MM.1S (cell line): ENCODE measurements around the gene PSMC5.

Source experiments
- DNase-seq: peaks from one replicate; pipeline ENCODE4 v3.0.0-alpha.2; 2015
- H2AFZ ChIP-seq: fragments of 300-600 bp; sonication (generic); 2 replicates; pipeline ENCODE4 v1.6.0; 2016; ENCODE audit warnings: antibody characterized with exemption, low read length
- H3F3A ChIP-seq: fragments of 300-600 bp; sonication (generic); 2 replicates; pipeline ENCODE4 v1.6.1; 2016; ENCODE audit warnings: mild to moderate bottlenecking, antibody characterized with exemption, low read length, moderate library complexity, mixed read lengths; ENCODE audit not compliant: insufficient read depth
- H3K27ac ChIP-seq: fragments of 300-600 bp; sonication (generic); 2 replicates; pipeline ENCODE4 v1.5.1; 2016; ENCODE audit warnings: mild to moderate bottlenecking, low read length
- H3K27me3 ChIP-seq: fragments of 300-600 bp; sonication (generic); replicated peaks from 2 replicates; pipeline ENCODE4 v1.6.0; 2016; ENCODE audit warnings: low read length; ENCODE audit not compliant: insufficient read depth
- H3K36me3 ChIP-seq: fragments of 300-600 bp; sonication (generic); replicated peaks from 2 replicates; pipeline ENCODE4 v1.6.1; 2016; ENCODE audit warnings: mild to moderate bottlenecking, low read length, mixed read lengths; ENCODE audit not compliant: insufficient read depth
- H3K4me1 ChIP-seq: fragments of 300-600 bp; sonication (generic); 2 replicates; pipeline ENCODE4 v1.6.1; 2016; ENCODE audit warnings: low read length, mixed read lengths
- H3K4me2 ChIP-seq: fragments of 300-600 bp; sonication (generic); 2 replicates; pipeline ENCODE4 v1.6.0; 2016; ENCODE audit warnings: low read depth, low read length
- H3K4me3 ChIP-seq: fragments of 300-600 bp; sonication (generic); 2 replicates; pipeline ENCODE4 v1.5.1; 2016; ENCODE audit warnings: low read length, mixed read lengths
- H3K79me2 ChIP-seq: fragments of 300-600 bp; sonication (generic); 2 replicates; pipeline ENCODE4 v1.6.1; 2016; ENCODE audit warnings: mixed run types, low read length, mixed read lengths
- H3K9ac ChIP-seq: fragments of 300-600 bp; sonication (generic); 2 replicates; pipeline ENCODE4 v1.6.1; 2016; ENCODE audit warnings: low read length, mixed read lengths
- H3K9me2 ChIP-seq: fragments of 300-600 bp; sonication (generic); replicated peaks from 2 replicates; pipeline ENCODE4 v1.6.1; 2016; ENCODE audit warnings: mild to moderate bottlenecking, low read length, mixed read lengths; ENCODE audit not compliant: insufficient read depth
- H3K9me3 ChIP-seq: fragments of 300-600 bp; sonication (generic); replicated peaks from 2 replicates; pipeline ENCODE4 v1.6.1; 2016; ENCODE audit warnings: mild to moderate bottlenecking, low read length, mixed read lengths; ENCODE audit not compliant: insufficient read depth
- H4K20me1 ChIP-seq: fragments of 300-600 bp; sonication (generic); 2 replicates; pipeline ENCODE4 v1.6.1; 2016; ENCODE audit warnings: mild to moderate bottlenecking, low read length, moderate library complexity, mixed read lengths; ENCODE audit not compliant: insufficient read depth
- EZH2 ChIP-seq: fragments of 300-600 bp; sonication (generic); optimal IDR thresholded peaks from 2 replicates; pipeline ENCODE3; 2017; ENCODE audit warnings: low read depth, mild to moderate bottlenecking, antibody characterized with exemption, low read length, mixed read lengths
- EZH2phosphoT487 ChIP-seq: fragments of 300-600 bp; sonication (generic); IDR thresholded peaks from 2 replicates; pipeline ENCODE4 v1.6.1; 2018; ENCODE audit warnings: antibody characterized with exemption, low read length
- TF ChIP-seq, protein P1 (sequence below): fragments of 300-600 bp; sonication (generic); IDR thresholded peaks from 2 replicates; pipeline ENCODE4 v1.5.1; 2016; ENCODE audit warnings: antibody characterized with exemption, low read length, mixed read lengths

Gene PSMC5

DNA sequence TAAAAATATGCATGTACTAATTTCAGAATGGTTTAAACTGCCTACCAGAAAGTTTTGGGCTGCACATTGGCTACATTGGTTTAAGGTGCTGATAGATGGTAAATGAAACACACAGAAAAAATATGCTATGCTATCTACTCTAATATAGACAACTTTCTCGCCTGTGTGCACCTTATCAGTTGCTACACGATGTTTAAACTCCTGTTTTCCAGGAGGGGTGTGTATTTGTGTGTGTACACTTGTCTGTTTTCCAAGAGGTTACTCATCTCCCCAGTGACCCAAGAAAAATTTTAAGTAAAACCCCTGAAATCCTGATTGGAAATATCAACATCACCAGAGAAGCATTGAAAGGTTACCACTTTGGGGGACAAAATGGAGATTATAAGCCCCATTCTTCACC, 21.6 kb upstream of the PSMC5 start:
- Histone ChIP-seq H3K4me2 (no peak overlapping the region), H3K4me1 (no peaks in the 10 kb centered on the region), H3K9me2 (no peaks in the 10 kb centered on the region), H3K27ac (no peak overlapping the region), H3K9ac (no peak overlapping the region), H3F3A (no peaks in the 10 kb centered on the region), H3K4me3 (no peak overlapping the region), H3K79me2 (peaks cover 13% of the 10 kb centered on the region; the same call in 1 of the 2 replicates), H2AFZ (no peak overlapping the region), H4K20me1 (no peaks in the 10 kb centered on the region), H3K9me3 (no peaks in the 10 kb centered on the region), H3K36me3 (peaks cover 24% of the 10 kb centered on the region), H3K27me3 (no peaks in the 10 kb centered on the region)
- TF ChIP-seq EZH2 (no peak), EZH2phosphoT487 (no peak)
- TF ChIP-seq, protein P1, sequence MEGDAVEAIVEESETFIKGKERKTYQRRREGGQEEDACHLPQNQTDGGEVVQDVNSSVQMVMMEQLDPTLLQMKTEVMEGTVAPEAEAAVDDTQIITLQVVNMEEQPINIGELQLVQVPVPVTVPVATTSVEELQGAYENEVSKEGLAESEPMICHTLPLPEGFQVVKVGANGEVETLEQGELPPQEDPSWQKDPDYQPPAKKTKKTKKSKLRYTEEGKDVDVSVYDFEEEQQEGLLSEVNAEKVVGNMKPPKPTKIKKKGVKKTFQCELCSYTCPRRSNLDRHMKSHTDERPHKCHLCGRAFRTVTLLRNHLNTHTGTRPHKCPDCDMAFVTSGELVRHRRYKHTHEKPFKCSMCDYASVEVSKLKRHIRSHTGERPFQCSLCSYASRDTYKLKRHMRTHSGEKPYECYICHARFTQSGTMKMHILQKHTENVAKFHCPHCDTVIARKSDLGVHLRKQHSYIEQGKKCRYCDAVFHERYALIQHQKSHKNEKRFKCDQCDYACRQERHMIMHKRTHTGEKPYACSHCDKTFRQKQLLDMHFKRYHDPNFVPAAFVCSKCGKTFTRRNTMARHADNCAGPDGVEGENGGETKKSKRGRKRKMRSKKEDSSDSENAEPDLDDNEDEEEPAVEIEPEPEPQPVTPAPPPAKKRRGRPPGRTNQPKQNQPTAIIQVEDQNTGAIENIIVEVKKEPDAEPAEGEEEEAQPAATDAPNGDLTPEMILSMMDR: no peak
- no peak for DNase-seq

GRCh38 chr17:63809970-63810369, 17.3 kb upstream of the PSMC5 start:
- Histone ChIP-seq H3K4me2 (no peak overlapping the region), H4K20me1 (no peaks in the 10 kb centered on the region), H3K9me3 (no peaks in the 10 kb centered on the region), H2AFZ (no peak overlapping the region), H3K4me3 (no peak overlapping the region), H3K4me1 (no peaks in the 10 kb centered on the region), H3F3A (no peaks in the 10 kb centered on the region), H3K36me3 (peaks cover 23% of the 10 kb centered on the region), H3K9ac (no peak overlapping the region), H3K79me2 (no peaks in the 10 kb centered on the region; the same call in 1 of the 2 replicates), H3K9me2 (no peaks in the 10 kb centered on the region), H3K27me3 (no peaks in the 10 kb centered on the region), H3K27ac (no peak overlapping the region)
- TF ChIP-seq EZH2phosphoT487 (no peak), EZH2 (no peak)
- TF ChIP-seq, protein P1: no peak
- DNase-seq: no peak

DNA sequence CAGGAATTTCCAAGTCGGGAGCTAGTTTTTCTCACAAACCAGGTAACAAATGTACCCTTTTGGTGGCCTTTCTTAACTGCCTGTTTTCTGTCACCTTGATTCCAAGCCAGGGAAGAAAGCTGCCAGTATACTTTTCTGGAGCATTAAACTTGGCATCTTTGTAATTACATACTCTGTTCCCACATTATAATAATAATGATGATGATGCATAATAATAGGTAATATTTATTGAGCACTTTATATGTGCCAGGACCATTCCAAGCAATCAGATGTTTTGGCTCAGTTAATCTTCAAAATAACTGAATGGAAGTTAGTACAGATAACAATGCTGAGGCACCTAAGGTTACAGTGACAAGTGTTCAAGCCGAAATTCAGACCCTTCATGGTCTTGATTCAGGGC, 11.1 kb upstream of the PSMC5 start:
- no peaks in the 10 kb centered on the region for H3K9me3 ChIP-seq
- no peak overlapping the region for H3K4me2 ChIP-seq
- peaks cover 10% of the 10 kb centered on the region for H3F3A ChIP-seq
- H3K4me3 ChIP-seq: no peak overlapping the region
- no peaks in the 10 kb centered on the region for H4K20me1 ChIP-seq
- H3K79me2 ChIP-seq: peaks cover 21% of the 10 kb centered on the region
- no peaks in the 10 kb centered on the region for H3K9me2 ChIP-seq
- no peak for DNase-seq
- no peak overlapping the region for H3K9ac ChIP-seq
- no peak overlapping the region for H2AFZ ChIP-seq
- no peaks in the 10 kb centered on the region for H3K27me3 ChIP-seq
- no peak for TF ChIP-seq EZH2phosphoT487
- TF ChIP-seq, protein P1: no peak
- no peak for TF ChIP-seq EZH2
- no peak overlapping the region for H3K27ac ChIP-seq
- H3K4me1 ChIP-seq: no peaks in the 10 kb centered on the region
- H3K36me3 ChIP-seq: peaks cover 37% of the 10 kb centered on the region
